Measurements from ENCODE around the gene BPIFB2. TPM values are rescaled to one million over a fixed set of nuclear protein-coding genes. Genes with fewer than 3 reads are reported as not detected.

Gene BPIFB2
- total RNA-seq, 1 experiment from 2014 or later: not detected

GRCh38 chr20:32983459-32984112 lies 23.9 kb upstream of the BPIFB2 start:
- H3K36me3 ChIP-seq (ENCODE audit: control insufficient read depth, insufficient read depth, low read length): no peaks in the 10 kb centered on the region
- TF ChIP-seq, protein P1, sequence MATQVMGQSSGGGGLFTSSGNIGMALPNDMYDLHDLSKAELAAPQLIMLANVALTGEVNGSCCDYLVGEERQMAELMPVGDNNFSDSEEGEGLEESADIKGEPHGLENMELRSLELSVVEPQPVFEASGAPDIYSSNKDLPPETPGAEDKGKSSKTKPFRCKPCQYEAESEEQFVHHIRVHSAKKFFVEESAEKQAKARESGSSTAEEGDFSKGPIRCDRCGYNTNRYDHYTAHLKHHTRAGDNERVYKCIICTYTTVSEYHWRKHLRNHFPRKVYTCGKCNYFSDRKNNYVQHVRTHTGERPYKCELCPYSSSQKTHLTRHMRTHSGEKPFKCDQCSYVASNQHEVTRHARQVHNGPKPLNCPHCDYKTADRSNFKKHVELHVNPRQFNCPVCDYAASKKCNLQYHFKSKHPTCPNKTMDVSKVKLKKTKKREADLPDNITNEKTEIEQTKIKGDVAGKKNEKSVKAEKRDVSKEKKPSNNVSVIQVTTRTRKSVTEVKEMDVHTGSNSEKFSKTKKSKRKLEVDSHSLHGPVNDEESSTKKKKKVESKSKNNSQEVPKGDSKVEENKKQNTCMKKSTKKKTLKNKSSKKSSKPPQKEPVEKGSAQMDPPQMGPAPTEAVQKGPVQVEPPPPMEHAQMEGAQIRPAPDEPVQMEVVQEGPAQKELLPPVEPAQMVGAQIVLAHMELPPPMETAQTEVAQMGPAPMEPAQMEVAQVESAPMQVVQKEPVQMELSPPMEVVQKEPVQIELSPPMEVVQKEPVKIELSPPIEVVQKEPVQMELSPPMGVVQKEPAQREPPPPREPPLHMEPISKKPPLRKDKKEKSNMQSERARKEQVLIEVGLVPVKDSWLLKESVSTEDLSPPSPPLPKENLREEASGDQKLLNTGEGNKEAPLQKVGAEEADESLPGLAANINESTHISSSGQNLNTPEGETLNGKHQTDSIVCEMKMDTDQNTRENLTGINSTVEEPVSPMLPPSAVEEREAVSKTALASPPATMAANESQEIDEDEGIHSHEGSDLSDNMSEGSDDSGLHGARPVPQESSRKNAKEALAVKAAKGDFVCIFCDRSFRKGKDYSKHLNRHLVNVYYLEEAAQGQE (IDR thresholded peaks at IDR 0.05; ENCODE audit: insufficient read depth in 1 of 2, low read depth in 2 of 2, low read length in 1 of 2): no peak
- TF ChIP-seq POLR2AphosphoS5 (IDR thresholded peaks at IDR 0.05; ENCODE audit: low read depth, low read length) (no peak), TCF7L2 (IDR thresholded peaks at IDR 0.05; ENCODE audit: low read depth, low read length) (no peak), CTCF (IDR thresholded peaks at IDR 0.05) (no peak), SIN3A (IDR thresholded peaks at IDR 0.05; ENCODE audit: borderline replicate concordance, insufficient read depth, low read depth, low read length) (no peak)
- H3K4me1 ChIP-seq (ENCODE audit: control insufficient read depth, insufficient read depth, low read length): no peaks in the 10 kb centered on the region
- no peak overlapping the region for H3K4me3 ChIP-seq (ENCODE audit: low read depth in 2 of 2, low read length in 2 of 2)
- in situ Hi-C loops (cut with HindIII; ENCODE audit: low pct_unique_long_range_greater_than_20kb, low sequenced_read_pairs) (no loop called here), intact Hi-C loops (cut with micrococcal nuclease; ENCODE audit: unreplicated experiment) (no loop called here)
- H3K9me3 ChIP-seq (ENCODE audit: control insufficient read depth, insufficient read depth, low read depth, low read length): no peaks in the 10 kb centered on the region
- CTCF ChIA-PET: no interaction called here
- ATAC-seq (no peak), DNase-seq (ENCODE audit: low read depth, low spot score) (no peak)
- BruUV-seq (replicated peaks): no TSS peak
- H3K27me3 ChIP-seq (ENCODE audit: control insufficient read depth, insufficient read depth, low read length): no peaks in the 10 kb centered on the region
- POLR2A ChIA-PET: no interaction called here
- no peak overlapping the region for H3K27ac ChIP-seq (ENCODE audit: low read length)

DNA sequence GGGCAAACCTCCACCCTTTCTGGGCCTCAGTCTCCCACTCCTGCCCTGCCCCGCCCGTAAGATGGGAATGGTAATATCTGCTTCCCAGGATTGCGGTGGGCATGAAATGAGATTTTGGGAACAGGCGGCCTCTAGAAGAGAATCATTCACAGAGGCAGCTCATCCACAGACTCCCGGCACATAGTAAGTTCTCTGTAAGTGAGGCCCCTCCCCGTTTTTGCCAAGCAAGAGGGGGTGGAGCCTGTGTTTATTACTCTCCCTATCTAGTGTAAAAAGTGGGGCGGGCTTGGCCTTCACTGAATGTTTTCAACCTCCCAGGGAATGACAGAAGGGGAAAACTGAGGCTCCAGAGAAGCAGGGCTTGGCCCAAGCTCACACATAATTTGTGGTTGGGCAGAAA lies 23.3 kb upstream of the BPIFB2 start:
- Histone ChIP-seq H3K4me1 (ENCODE audit: control insufficient read depth, insufficient read depth, low read length) (no peaks in the 10 kb centered on the region), H3K4me3 (ENCODE audit: low read depth in 2 of 2, low read length in 2 of 2) (no peak overlapping the region), H3K27ac (ENCODE audit: low read length) (no peak overlapping the region), H3K27me3 (ENCODE audit: control insufficient read depth, insufficient read depth, low read length) (no peaks in the 10 kb centered on the region), H3K9me3 (ENCODE audit: control insufficient read depth, insufficient read depth, low read depth, low read length) (no peaks in the 10 kb centered on the region), H3K36me3 (ENCODE audit: control insufficient read depth, insufficient read depth, low read length) (no peaks in the 10 kb centered on the region)
- intact Hi-C loops (cut with micrococcal nuclease; ENCODE audit: unreplicated experiment): no loop called here
- POLR2A ChIA-PET: no interaction called here
- CTCF ChIA-PET: no interaction called here
- DNase-seq (ENCODE audit: low read depth, low spot score) (no peak), ATAC-seq (0 out of 2 replicates have a peak, but pooled peaks have one; percentile 51)
- TF ChIP-seq SIN3A (IDR thresholded peaks at IDR 0.05; ENCODE audit: borderline replicate concordance, insufficient read depth, low read depth, low read length): no peak
- no peak for TF ChIP-seq POLR2AphosphoS5 (IDR thresholded peaks at IDR 0.05; ENCODE audit: low read depth, low read length)
- TF ChIP-seq CTCF (IDR thresholded peaks at IDR 0.05): no peak
- no TSS peak for BruUV-seq (replicated peaks)
- in situ Hi-C loops (cut with HindIII; ENCODE audit: low pct_unique_long_range_greater_than_20kb, low sequenced_read_pairs): no loop called here

All from Panc1 (cell line).